Neural cell (in vitro differentiated cells): ENCODE data around the gene MAB21L4. TPM values are rescaled to one million over a fixed set of nuclear protein-coding genes. Genes with fewer than 3 reads are reported as not detected.

Experiments
- H2AFZ ChIP-seq: fragments of 200-600, 300-800 bp; sonication (generic), shearing (Covaris generic); 2 replicates; pipeline ENCODE4 v1.6.0; 2014; ENCODE audit warnings: low read depth, mild to moderate bottlenecking, antibody characterized with exemption, low read length, moderate library complexity
- H3F3A ChIP-seq: fragments of 200-600 bp; shearing (Covaris generic); 2 replicates; pipeline ENCODE4 v1.6.1; 2016; ENCODE audit warnings: mild to moderate bottlenecking, moderate library complexity, mixed read lengths, antibody characterized with exemption, low read length; ENCODE audit not compliant: insufficient read depth, poor library complexity, severe bottlenecking
- H3K27ac ChIP-seq: fragments of 200-600, 300-800 bp; sonication (generic), shearing (Covaris generic); 2 replicates; pipeline ENCODE4 v1.5.1; 2014; ENCODE audit warnings: mild to moderate bottlenecking, low read length, moderate library complexity
- H3K27me3 ChIP-seq: fragments of 300-800, 200-600 bp; sonication (generic), shearing (Covaris generic); 2 replicates; pipeline ENCODE4 v1.6.0; 2014; ENCODE audit warnings: mild to moderate bottlenecking, low read depth, low read length, moderate library complexity; ENCODE audit not compliant: insufficient read depth
- H3K36me3 ChIP-seq: fragments of 300-800, 200-600 bp; sonication (generic), shearing (Covaris generic); 2 replicates; pipeline ENCODE4 v1.5.1; 2014; ENCODE audit warnings: mild to moderate bottlenecking, antibody characterized with exemption, low read length, moderate library complexity; ENCODE audit not compliant: insufficient read depth
- H3K4me2 ChIP-seq: fragments of 300-800, 200-600 bp; sonication (generic), shearing (Covaris generic); 2 replicates; pipeline ENCODE4 v1.6.0; 2014; ENCODE audit warnings: mild to moderate bottlenecking, low read length
- H3K4me3 ChIP-seq: fragments of 300-800, 200-600 bp; sonication (generic), shearing (Covaris generic); 2 replicates; pipeline ENCODE4 v1.5.1; 2014; ENCODE audit warnings: mild to moderate bottlenecking, low read length, moderate library complexity
- H3K79me2 ChIP-seq: fragments of 200-600 bp; shearing (Covaris generic); replicated peaks from 2 replicates; pipeline ENCODE4 v1.6.0; 2014; ENCODE audit warnings: mild to moderate bottlenecking, low read length, moderate library complexity; ENCODE audit not compliant: insufficient read depth
- H3K9ac ChIP-seq: fragments of 300-800, 200-600 bp; sonication (generic), shearing (Covaris generic); 2 replicates; pipeline ENCODE4 v1.6.1; 2016; ENCODE audit warnings: mild to moderate bottlenecking, low read length, mixed read lengths
- H3K9me2 ChIP-seq: fragments of 200-600 bp; shearing (Covaris generic); 2 replicates; pipeline ENCODE4 v1.6.1; 2016; ENCODE audit warnings: mild to moderate bottlenecking, low read length, mixed read lengths; ENCODE audit not compliant: insufficient read depth
- H3K9me3 ChIP-seq: fragments of 200-600, 300-800 bp; sonication (generic), shearing (Covaris generic); 2 replicates; pipeline ENCODE4 v1.6.1; 2016; ENCODE audit warnings: mild to moderate bottlenecking, mixed run types, low read length, moderate library complexity, mixed read lengths
- H4K20me1 ChIP-seq: fragments of 200-600 bp; shearing (Covaris generic); 2 replicates; pipeline ENCODE4 v1.6.1; 2016; ENCODE audit warnings: mild to moderate bottlenecking, mixed run types; ENCODE audit not compliant: insufficient read depth
- EP300 ChIP-seq: fragments of 450-650 bp; conservative IDR thresholded peaks from 2 replicates; pipeline ENCODE4 v1.6.1; 2014; ENCODE audit warnings: antibody characterized with exemption, mild to moderate bottlenecking, moderate library complexity; ENCODE audit not compliant: poor library complexity, severe bottlenecking
- EZH2 ChIP-seq: fragments of 200-600, 300-800 bp; shearing (Covaris generic), sonication (generic); IDR thresholded peaks from 2 replicates; pipeline ENCODE4 v1.6.1; 2014; ENCODE audit warnings: antibody characterized with exemption, low read length, borderline replicate concordance, mild to moderate bottlenecking; ENCODE audit not compliant: insufficient read depth, poor library complexity, severe bottlenecking
- MXI1 ChIP-seq: fragments of 450-650 bp; conservative IDR thresholded peaks from 2 replicates; pipeline ENCODE4 v1.6.1; 2014; ENCODE audit warnings: antibody characterized with exemption, mild to moderate bottlenecking; ENCODE audit not compliant: poor library complexity, severe bottlenecking
- POLR2AphosphoS5 ChIP-seq: IDR thresholded peaks from 2 replicates; pipeline ENCODE4 v1.6.1; 2012
- RAD21 ChIP-seq: fragments of 450-650 bp; conservative IDR thresholded peaks from 2 replicates; pipeline ENCODE4 v1.6.1; 2014; ENCODE audit warnings: antibody characterized with exemption, mild to moderate bottlenecking, moderate library complexity
- SMC3 ChIP-seq: fragments of 450-650 bp; conservative IDR thresholded peaks from 2 replicates; pipeline ENCODE4 v1.6.1; 2014; ENCODE audit warnings: antibody characterized with exemption, mild to moderate bottlenecking, moderate library complexity; ENCODE audit not compliant: poor library complexity
- TAF1 ChIP-seq: IDR thresholded peaks from 2 replicates; pipeline ENCODE4 v1.6.1; 2012; ENCODE audit warnings: low read depth
- polyA plus RNA-seq: library from polyadenylated mRNA; depleted of rRNA; stranded (reverse); fragments of >200 nt; gene quantifications from 2 replicates; pipeline ENCODE4 v1.2.3, GENCODE V29; 2014
- TF ChIP-seq, protein P1 (sequence below): IDR thresholded peaks from 2 replicates; pipeline ENCODE4 v1.6.1; 2012; ENCODE audit warnings: borderline replicate concordance
- TF ChIP-seq, protein P2 (sequence below): fragments of 450-650 bp; IDR thresholded peaks from 2 replicates; pipeline ENCODE4 v1.5.1; 2014; ENCODE audit warnings: antibody characterized with exemption, mild to moderate bottlenecking, moderate library complexity; ENCODE audit not compliant: poor library complexity, severe bottlenecking

The MAB21L4 gene
- polyA plus RNA-seq, 1 donor from 2014 or later = not detected

- Histone ChIP-seq H3F3A (no peaks in the 10 kb centered on the region), H3K36me3 (no peaks in the 10 kb centered on the region), H3K79me2 (no peaks in the 10 kb centered on the region), H3K4me2 (no peak overlapping the region), H4K20me1 (no peaks in the 10 kb centered on the region), H3K4me3 (no peak overlapping the region), H3K9me3 (no peaks in the 10 kb centered on the region), H3K9ac (no peak overlapping the region), H3K9me2 (no peaks in the 10 kb centered on the region), H3K27ac (no peak overlapping the region), H2AFZ (no peak overlapping the region), H3K27me3 (no peaks in the 10 kb centered on the region)
- TF ChIP-seq, protein P1, sequence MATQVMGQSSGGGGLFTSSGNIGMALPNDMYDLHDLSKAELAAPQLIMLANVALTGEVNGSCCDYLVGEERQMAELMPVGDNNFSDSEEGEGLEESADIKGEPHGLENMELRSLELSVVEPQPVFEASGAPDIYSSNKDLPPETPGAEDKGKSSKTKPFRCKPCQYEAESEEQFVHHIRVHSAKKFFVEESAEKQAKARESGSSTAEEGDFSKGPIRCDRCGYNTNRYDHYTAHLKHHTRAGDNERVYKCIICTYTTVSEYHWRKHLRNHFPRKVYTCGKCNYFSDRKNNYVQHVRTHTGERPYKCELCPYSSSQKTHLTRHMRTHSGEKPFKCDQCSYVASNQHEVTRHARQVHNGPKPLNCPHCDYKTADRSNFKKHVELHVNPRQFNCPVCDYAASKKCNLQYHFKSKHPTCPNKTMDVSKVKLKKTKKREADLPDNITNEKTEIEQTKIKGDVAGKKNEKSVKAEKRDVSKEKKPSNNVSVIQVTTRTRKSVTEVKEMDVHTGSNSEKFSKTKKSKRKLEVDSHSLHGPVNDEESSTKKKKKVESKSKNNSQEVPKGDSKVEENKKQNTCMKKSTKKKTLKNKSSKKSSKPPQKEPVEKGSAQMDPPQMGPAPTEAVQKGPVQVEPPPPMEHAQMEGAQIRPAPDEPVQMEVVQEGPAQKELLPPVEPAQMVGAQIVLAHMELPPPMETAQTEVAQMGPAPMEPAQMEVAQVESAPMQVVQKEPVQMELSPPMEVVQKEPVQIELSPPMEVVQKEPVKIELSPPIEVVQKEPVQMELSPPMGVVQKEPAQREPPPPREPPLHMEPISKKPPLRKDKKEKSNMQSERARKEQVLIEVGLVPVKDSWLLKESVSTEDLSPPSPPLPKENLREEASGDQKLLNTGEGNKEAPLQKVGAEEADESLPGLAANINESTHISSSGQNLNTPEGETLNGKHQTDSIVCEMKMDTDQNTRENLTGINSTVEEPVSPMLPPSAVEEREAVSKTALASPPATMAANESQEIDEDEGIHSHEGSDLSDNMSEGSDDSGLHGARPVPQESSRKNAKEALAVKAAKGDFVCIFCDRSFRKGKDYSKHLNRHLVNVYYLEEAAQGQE = no peak
- TF ChIP-seq RAD21 (no peak), TAF1 (no peak), SMC3 (no peak), EZH2 (no peak)
- TF ChIP-seq, protein P2, sequence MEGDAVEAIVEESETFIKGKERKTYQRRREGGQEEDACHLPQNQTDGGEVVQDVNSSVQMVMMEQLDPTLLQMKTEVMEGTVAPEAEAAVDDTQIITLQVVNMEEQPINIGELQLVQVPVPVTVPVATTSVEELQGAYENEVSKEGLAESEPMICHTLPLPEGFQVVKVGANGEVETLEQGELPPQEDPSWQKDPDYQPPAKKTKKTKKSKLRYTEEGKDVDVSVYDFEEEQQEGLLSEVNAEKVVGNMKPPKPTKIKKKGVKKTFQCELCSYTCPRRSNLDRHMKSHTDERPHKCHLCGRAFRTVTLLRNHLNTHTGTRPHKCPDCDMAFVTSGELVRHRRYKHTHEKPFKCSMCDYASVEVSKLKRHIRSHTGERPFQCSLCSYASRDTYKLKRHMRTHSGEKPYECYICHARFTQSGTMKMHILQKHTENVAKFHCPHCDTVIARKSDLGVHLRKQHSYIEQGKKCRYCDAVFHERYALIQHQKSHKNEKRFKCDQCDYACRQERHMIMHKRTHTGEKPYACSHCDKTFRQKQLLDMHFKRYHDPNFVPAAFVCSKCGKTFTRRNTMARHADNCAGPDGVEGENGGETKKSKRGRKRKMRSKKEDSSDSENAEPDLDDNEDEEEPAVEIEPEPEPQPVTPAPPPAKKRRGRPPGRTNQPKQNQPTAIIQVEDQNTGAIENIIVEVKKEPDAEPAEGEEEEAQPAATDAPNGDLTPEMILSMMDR = no peak
Observed at GRCh38 chr2:240839152-240840143, 56.5 kb downstream of the MAB21L4 start.

DNA sequence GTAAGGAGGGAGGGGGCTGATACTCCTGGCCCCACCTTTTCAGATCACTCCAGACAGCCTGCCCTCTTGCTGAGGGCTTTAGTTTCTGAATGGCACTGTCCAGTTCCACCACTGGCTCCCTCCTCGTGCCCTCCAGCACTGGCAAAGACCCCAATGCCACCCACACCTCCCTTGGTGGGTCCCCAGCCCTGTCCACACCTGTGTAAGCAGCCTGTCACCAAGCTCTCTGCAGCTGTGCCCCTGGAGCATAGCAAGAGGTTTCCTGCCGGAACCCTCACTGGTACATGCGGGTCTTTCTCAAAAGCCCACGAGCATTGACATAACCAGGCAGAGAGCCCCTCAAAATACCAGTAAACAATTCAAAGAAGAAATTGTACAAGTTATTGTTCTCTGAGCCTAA is 58.3 kb downstream of the MAB21L4 start:
- Histone ChIP-seq H4K20me1 (no peaks in the 10 kb centered on the region), H3K9ac (no peak overlapping the region), H3K9me3 (no peaks in the 10 kb centered on the region), H3F3A (no peaks in the 10 kb centered on the region), H3K4me3 (no peak overlapping the region), H3K4me2 (no peak overlapping the region), H3K27ac (no peak overlapping the region), H3K9me2 (no peaks in the 10 kb centered on the region), H2AFZ (no peak overlapping the region), H3K36me3 (no peaks in the 10 kb centered on the region), H3K27me3 (no peaks in the 10 kb centered on the region), H3K79me2 (no peaks in the 10 kb centered on the region)
- TF ChIP-seq, protein P1 = no peak
- TF ChIP-seq POLR2AphosphoS5 (no peak), SMC3 (no peak), EP300 (no peak), RAD21 (no peak), TAF1 (no peak), MXI1 (no peak), EZH2 (no peak)
- TF ChIP-seq, protein P2 = no peak
